Fibroblast of pulmonary artery (primary cell): ENCODE results near the gene BICDL1.

Source experiments
- DNase-seq: peaks from one replicate; pipeline ENCODE4 v3.0.0-alpha.2; 2010; ENCODE audit warnings: low read depth
- H3K4me3 ChIP-seq: replicated peaks from 2 replicates; pipeline ENCODE4 v1.5.1; 2011; ENCODE audit warnings: low read depth, mild to moderate bottlenecking, control low read depth, low read length, moderate library complexity
- TF ChIP-seq, protein P1 (sequence below): IDR thresholded peaks from 2 replicates; pipeline ENCODE4 v1.5.1; 2011; ENCODE audit warnings: mild to moderate bottlenecking, control low read depth, low read length, inconsistent platforms; ENCODE audit errors: missing control alignments

The BICDL1 gene

DNA sequence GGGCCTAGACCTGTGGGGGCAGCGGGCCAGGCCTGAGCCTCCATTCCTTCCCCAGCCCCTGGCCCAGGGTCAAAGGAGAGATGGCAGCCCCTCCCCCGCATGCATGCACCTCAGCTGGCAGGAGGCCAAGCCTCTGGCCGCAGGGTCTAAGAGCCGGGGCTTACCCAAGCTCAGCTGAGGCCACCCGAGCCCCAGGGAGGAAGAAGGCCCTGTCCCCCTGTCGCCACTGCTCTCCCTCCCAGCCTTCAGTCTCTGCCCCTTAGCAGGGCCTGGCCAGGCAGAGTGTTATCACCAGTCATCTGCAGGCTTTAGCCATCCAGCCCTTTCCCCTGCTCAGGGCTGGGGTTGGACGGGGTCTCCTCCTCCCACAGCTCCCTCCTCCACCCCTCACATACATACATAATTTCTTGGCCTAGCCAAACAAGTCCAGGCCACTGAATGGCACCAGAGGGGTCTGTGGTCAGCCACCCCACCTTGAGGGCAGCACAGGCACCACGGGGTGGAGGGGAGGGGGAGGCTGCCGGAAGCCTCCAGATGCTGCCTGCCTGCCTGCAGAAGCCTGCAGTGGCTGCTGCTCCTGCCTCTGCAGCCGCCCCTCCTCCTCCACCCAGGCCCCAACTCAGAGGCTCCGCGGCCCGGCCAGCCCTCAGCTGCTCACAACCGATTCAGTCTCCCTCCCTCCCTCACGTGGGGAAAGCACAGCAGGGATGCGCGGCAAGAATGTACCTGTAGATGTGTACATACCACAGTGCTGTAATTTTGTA lies 104.7 kb downstream of the BICDL1 start:
- H3K4me3 ChIP-seq, result no peak overlapping the region
- DNase-seq, result no peak
- TF ChIP-seq, protein P1, sequence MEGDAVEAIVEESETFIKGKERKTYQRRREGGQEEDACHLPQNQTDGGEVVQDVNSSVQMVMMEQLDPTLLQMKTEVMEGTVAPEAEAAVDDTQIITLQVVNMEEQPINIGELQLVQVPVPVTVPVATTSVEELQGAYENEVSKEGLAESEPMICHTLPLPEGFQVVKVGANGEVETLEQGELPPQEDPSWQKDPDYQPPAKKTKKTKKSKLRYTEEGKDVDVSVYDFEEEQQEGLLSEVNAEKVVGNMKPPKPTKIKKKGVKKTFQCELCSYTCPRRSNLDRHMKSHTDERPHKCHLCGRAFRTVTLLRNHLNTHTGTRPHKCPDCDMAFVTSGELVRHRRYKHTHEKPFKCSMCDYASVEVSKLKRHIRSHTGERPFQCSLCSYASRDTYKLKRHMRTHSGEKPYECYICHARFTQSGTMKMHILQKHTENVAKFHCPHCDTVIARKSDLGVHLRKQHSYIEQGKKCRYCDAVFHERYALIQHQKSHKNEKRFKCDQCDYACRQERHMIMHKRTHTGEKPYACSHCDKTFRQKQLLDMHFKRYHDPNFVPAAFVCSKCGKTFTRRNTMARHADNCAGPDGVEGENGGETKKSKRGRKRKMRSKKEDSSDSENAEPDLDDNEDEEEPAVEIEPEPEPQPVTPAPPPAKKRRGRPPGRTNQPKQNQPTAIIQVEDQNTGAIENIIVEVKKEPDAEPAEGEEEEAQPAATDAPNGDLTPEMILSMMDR, result no peak

DNA sequence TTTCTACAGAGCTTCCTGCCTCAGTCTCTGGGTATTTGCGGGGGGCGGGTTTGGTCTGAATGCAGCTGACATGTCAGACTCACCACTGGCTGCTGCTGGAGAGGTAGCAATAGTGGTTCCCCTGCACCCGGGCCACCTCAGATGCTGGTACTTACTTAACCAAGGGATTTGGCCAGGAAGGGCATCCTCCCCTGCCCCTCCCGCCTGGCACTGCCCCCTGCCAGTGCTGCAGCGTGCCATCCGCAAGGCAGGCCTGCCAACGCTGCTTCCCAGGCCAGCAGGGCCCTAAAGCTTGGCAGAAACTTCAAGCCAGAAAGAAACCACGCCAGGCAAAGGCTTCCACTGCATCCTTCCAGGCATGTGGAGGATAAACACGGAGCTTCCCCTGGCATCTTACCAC lies 105.4 kb downstream of the BICDL1 start:
- no peak overlapping the region for H3K4me3 ChIP-seq
- TF ChIP-seq, protein P1, result no peak
- DNase-seq, result no peak

DNA sequence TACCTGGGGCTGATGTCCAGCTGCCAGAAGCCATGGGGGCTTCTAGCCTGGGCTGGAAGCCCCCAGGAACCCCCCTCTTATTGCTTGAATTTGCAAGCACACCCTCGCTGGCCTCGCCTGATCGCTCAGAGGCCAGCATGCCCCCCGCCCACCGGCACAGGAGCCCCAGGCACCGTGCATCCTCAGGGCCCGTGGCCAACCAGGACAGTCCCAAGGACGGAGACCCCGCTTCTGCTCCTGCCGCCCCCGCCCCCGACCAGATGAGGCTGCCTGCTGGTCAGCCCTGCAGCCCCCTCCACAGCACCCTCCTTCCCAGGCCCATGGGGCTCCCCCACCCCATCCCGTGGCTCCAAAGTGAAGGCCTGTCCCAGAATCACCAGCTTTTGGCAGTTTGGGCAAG lies 106.3 kb downstream of the BICDL1 start:
- DNase-seq, result no peak
- TF ChIP-seq, protein P1, result no peak
- H3K4me3 ChIP-seq, result no peak overlapping the region

DNA sequence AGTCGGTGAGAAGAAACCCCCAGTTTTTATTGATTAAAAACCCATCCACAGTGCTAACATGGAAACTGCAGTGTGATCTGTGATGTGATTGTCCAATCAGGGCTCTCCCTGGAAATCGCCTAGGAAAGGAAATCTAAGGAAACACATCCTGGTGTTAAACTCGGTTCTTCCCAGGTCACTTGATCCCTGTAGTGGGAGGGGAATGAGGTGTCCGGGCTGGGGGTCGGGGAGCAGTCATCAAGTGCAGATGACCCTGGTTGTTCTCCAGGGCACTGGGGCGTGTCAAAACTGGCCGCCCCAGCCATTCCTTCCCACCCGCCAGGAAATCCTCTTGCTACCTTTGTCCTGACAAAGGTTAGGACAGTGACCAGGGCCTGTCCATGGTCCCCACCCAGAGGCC lies 106.7 kb downstream of the BICDL1 start:
- TF ChIP-seq, protein P1, result no peak
- DNase-seq, result no peak
- H3K4me3 ChIP-seq, result no peak overlapping the region

DNA sequence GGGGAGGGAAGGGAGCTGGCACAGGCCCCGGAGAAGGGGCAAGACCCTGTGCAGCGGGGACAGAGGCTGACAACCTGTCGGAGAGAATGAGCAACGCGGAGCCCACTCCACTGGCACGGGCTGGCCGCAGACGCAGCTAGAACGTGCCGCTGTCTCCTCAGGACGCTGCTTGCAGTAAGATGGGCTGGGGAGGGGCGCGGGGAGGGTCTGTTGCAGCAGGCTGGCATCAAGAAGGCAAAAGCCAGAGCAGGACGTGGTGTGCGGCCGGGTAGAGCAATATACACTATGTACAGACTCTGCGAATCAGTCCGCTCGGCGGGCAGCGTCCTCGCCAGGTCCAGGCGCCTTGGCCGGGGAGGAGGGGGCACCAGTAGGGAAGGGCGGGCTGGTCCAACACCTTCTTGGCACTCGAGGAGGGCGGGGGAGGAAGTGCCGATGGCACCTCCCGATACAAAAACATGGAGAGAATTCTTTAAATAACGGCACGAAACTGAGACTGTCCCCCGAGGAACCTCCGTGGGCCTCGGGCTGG lies 107.7 kb downstream of the BICDL1 start:
- TF ChIP-seq, protein P1, result no peak
- no peak for DNase-seq
- H3K4me3 ChIP-seq, result no peak overlapping the region

DNA sequence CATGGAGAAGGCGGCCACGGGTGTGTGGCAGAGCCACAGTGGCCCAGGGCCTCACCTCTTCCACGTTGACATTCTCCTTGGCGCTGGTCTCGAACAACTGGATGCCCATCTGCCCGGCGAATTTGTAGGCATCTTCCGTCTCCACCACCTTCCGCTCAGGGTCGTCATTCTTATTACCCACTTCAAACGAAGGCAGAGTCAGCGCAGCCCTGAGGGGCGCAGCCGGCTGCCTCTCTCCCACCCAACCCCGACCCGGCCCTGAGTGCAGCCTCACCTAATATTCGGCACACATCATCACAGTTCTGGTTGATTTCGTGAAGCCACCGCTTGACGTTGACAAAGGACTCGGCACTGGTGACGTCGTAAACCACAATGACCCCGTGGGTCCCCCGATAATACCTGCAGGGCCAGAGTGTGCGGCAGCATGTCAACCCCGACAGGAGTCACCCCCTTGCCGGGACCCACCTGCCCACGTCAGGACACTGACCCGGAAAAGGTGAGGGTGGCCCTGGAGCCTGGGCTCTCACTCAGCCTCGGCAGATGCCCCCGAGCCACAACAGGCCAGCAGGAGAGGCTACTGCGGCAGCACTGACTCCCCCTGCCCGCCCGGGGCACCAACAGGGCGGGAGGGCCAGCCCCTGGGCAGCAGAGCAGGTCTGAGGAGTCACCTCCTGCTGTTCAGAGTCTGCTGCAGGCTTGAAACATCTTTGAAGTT lies 109.9 kb downstream of the BICDL1 start:
- H3K4me3 ChIP-seq, result no peak overlapping the region
- TF ChIP-seq, protein P1, result no peak
- DNase-seq, result no peak
